ENCODE data around the gene SSBP3. TPM values are rescaled to one million over a fixed set of nuclear protein-coding genes. Genes with fewer than 3 reads are reported as not detected.

Gene SSBP3
- total RNA-seq, 1 donor from 2014 or later, result 7.8 TPM

- no peak for DNase-seq (ENCODE audit: low read depth)
- TF ChIP-seq CTCF (conservative IDR thresholded peaks at IDR 0.05; ENCODE audit: low read depth, low read length), result no peak
- H3K4me3 ChIP-seq (ENCODE audit: low read depth, low read length), result no peak overlapping the region
These were observed 31.4 kb downstream of the SSBP3 start for GRCh38 chr1:54374766-54375165.

DNA sequence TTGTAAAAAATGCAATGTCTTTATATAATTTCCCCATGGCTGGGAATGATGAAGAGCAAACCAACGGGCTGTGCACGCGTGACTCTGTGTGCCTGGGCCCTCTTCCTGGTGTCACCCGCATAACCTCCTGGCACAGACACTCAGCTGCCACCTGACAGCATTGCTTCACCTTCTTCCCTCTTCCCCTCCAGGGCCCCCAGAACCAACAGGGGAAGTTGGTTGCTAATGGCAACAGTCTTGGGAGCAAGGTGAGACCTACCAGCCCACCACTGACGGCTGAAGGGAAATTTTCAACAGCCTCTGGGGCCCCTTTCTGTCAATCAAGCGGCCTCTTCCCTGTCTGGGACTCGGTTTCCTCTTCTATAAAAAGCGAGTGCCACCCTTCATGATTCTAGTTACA lies 33.2 kb downstream of the SSBP3 start:
- H3K4me3 ChIP-seq (ENCODE audit: low read depth, low read length), result no peak overlapping the region
- no peak for DNase-seq (ENCODE audit: low read depth)
- TF ChIP-seq CTCF (conservative IDR thresholded peaks at IDR 0.05; ENCODE audit: low read depth, low read length), result no peak

DNA sequence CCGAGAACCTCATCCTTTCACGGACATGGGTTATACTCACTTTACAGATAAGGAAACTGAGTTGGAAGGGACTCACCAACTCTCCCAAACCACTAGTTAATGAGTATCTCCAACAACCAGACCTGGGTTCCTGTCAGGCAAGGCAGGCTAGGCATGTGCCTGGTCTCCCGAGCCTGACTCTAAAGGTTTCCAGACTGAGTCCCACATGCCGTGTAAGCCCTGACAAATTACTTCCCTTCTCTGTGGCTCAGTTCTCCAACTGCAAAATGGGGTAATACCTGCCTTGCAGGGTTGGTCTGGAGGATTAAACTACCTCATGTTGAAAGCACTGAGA lies 34.3 kb downstream of the SSBP3 start:
- no peak overlapping the region for H3K4me3 ChIP-seq (ENCODE audit: low read depth, low read length)
- DNase-seq (ENCODE audit: low read depth), result no peak
- no peak for TF ChIP-seq CTCF (conservative IDR thresholded peaks at IDR 0.05; ENCODE audit: low read depth, low read length)

DNA sequence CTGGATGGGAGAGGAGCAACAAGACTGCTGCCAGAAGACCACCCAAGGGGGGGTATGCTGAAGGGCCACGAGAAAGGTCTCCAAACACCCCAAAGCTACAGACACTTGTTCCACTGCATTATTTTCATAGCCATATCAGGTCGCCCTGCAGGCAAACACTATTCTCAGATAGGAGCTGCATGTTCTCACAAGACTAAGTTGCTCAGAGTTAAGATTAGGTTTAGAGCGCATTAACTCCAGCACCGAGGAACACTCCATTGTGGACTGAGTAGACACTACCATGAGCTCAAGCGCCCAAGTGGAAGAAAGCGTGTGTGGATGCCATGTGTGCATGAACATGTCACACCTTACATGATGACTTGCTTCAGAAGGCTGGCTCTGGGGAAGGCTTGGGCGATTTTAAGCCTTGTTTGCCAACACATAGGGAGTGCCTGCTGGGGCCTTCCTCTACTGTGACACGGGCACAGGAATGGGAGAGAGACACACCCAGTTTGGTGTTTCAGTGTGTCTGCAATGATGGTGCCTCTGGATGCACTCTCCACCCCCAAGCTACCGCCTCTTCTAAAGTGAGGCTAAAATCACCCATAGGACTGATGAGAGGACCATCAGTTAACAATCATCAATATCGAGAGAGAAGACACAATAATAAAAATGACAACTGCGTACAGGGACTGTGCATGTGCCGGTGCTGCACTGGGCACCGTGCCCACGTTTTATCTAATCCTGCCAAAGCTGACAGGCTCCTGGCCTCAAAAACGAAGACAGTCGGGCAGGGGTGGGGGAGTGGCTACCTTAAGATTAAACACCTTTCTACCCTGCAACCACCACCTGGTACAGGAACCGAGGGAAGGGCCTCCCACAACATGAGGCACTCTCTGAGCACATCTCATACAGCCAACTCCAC lies 34.9 kb downstream of the SSBP3 start:
- H3K4me3 ChIP-seq (ENCODE audit: low read depth, low read length), result no peak overlapping the region
- TF ChIP-seq CTCF (conservative IDR thresholded peaks at IDR 0.05; ENCODE audit: low read depth, low read length), result no peak
- no peak for DNase-seq (ENCODE audit: low read depth)

GRCh38 chr1:54370287-54370989 lies 35.8 kb downstream of the SSBP3 start:
- H3K4me3 ChIP-seq (ENCODE audit: low read depth, low read length), result no peak overlapping the region
- TF ChIP-seq CTCF (conservative IDR thresholded peaks at IDR 0.05; ENCODE audit: low read depth, low read length), result no peak
- DNase-seq (ENCODE audit: low read depth), result no peak

- DNase-seq (ENCODE audit: low read depth), result no peak
- no peak for TF ChIP-seq CTCF (conservative IDR thresholded peaks at IDR 0.05; ENCODE audit: low read depth, low read length)
- no peak overlapping the region for H3K4me3 ChIP-seq (ENCODE audit: low read depth, low read length)
These were observed 38.6 kb downstream of the SSBP3 start for GRCh38 chr1:54367613-54368012.

Data from epithelial cell of proximal tubule (primary cell).